H1 (cell line): ENCODE data around the gene TNFSF4. TPM values are rescaled to one million over a fixed set of nuclear protein-coding genes. Genes with fewer than 3 reads are reported as not detected.

ENCODE experiments used
- CTCF ChIA-PET: fragments of 300-600 bp; sonication (Branson Sonifier 250); formaldehyde crosslinking; loops from one replicate; lab custom pipeline; 2021; ENCODE audit not compliant: partially characterized antibody; lab: Charles Lee
- POLR2A ChIA-PET: fragments of 300-600 bp; sonication (Branson Sonifier 250); formaldehyde crosslinking; loops from one replicate; lab custom pipeline; 2021; ENCODE audit warnings: inconsistent platforms; ENCODE audit not compliant: partially characterized antibody; lab: Charles Lee
- DNase-seq, 2 experiments: peaks; one replicate each; pipeline versions ENCODE4 v3.0.0 to v3.0.0-alpha.2; 2010 to 2022; ENCODE audit warnings: low spot score in 2 of 2, low read depth in 1 of 2, mixed read lengths in 1 of 2
- FAIRE-seq: peaks from 2 replicates; lab custom pipeline; 2011; peaks lifted over from hg19 to GRCh38; lab: Jason Lieb, UNC
- H2AFZ ChIP-seq: 2 replicates; pipeline ENCODE4 v1.8.1; 2012; ENCODE audit warnings: low read length, inconsistent platforms
- H2AK5ac ChIP-seq: 2 replicates; pipeline ENCODE4 v1.6.1; 2013; ENCODE audit warnings: low read depth, low read length
- H2BK120ac ChIP-seq: replicated peaks from 2 replicates; pipeline ENCODE3; 2013; ENCODE audit warnings: low read depth, low read length, inconsistent platforms
- H2BK12ac ChIP-seq: 2 replicates; pipeline ENCODE4 v1.6.1; 2013; ENCODE audit warnings: low read depth, low read length
- H2BK15ac ChIP-seq: 2 replicates; pipeline ENCODE4 v1.6.1; 2013; ENCODE audit warnings: low read length
- H2BK20ac ChIP-seq: 2 replicates; pipeline ENCODE4 v1.6.1; 2013; ENCODE audit warnings: low read length
- H2BK5ac ChIP-seq: 2 replicates; pipeline ENCODE4 v1.6.1; 2013; ENCODE audit warnings: low read depth, low read length
- H3K14ac ChIP-seq: 2 replicates; pipeline ENCODE4 v1.6.1; 2013; ENCODE audit warnings: inconsistent platforms; ENCODE audit not compliant: insufficient read length
- H3K18ac ChIP-seq: 2 replicates; pipeline ENCODE4 v1.6.1; 2013; ENCODE audit warnings: low read length; ENCODE audit errors: extremely low read depth
- H3K23ac ChIP-seq: 2 replicates; pipeline ENCODE4 v1.6.1; 2013; ENCODE audit warnings: inconsistent platforms; ENCODE audit not compliant: insufficient read length
- H3K23me2 ChIP-seq: 2 replicates; pipeline ENCODE4 v1.6.1; 2013; ENCODE audit warnings: low read depth, low read length
- H3K27ac ChIP-seq: 2 replicates; pipeline ENCODE4 v1.6.1; 2011; ENCODE audit warnings: low read depth, low read length, inconsistent platforms
- H3K27me3 ChIP-seq, 4 experiments: replicated peaks in 1 of 4; 1 replicate in 1 of 4; 2 replicates in 3 of 4; pipeline versions ENCODE4 v1.6.1 to v1.8.1; 2011 to 2013; ENCODE audit warnings: low read length in 3 of 4, mild to moderate bottlenecking in 3 of 4, inconsistent platforms in 2 of 4, mixed read lengths in 2 of 4, moderate library complexity in 1 of 4; ENCODE audit not compliant: control insufficient read depth in 3 of 4, insufficient read depth in 3 of 4; ENCODE audit errors: extremely low read depth in 1 of 4
- H3K36me3 ChIP-seq, 4 experiments: 2 replicates each; pipeline versions ENCODE4 v1.6.1 to v1.8.1; 2011 to 2013; ENCODE audit warnings: mild to moderate bottlenecking in 4 of 4, low read length in 3 of 4, moderate library complexity in 2 of 4, control low read depth in 1 of 4, inconsistent platforms in 1 of 4; ENCODE audit not compliant: insufficient read depth in 4 of 4, control insufficient read depth in 2 of 4
- H3K4ac ChIP-seq: replicated peaks from 2 replicates; pipeline ENCODE3; 2013; ENCODE audit warnings: low read length, low read depth, mixed read lengths, inconsistent platforms; ENCODE audit not compliant: insufficient read length
- H3K4me1 ChIP-seq, 4 experiments: replicated peaks in 1 of 4; 1 replicate in 1 of 4; 2 replicates in 3 of 4; pipeline versions ENCODE4 v1.6.1 to v1.8.1; 2011 to 2013; ENCODE audit warnings: low read length in 3 of 4, inconsistent platforms in 2 of 4, mixed read lengths in 1 of 4; ENCODE audit not compliant: insufficient read depth in 4 of 4, control insufficient read depth in 3 of 4
- H3K4me2 ChIP-seq, 2 experiments: 2 replicates each; pipeline versions ENCODE4 v1.6.1 to v1.8.1; 2011 to 2013; ENCODE audit warnings: low read depth in 2 of 2, low read length in 2 of 2, control low read depth in 1 of 2, inconsistent platforms in 1 of 2, mild to moderate bottlenecking in 1 of 2; ENCODE audit not compliant: insufficient read depth in 1 of 2
- H3K4me3 ChIP-seq, 4 experiments: fragments of 200-600, 300-600 bp in 1 of 4; sonication (generic), shearing (Covaris generic), sonication (Bioruptor Twin) in 1 of 4; 2 replicates each; pipeline versions ENCODE4 v1.5.1 to v1.8.1; 2011 to 2016; ENCODE audit warnings: low read length in 4 of 4, low read depth in 3 of 4, control low read depth in 2 of 4, inconsistent platforms in 2 of 4, mild to moderate bottlenecking in 2 of 4, mixed read lengths in 1 of 4, moderate library complexity in 1 of 4; ENCODE audit not compliant: insufficient read depth in 2 of 4; ENCODE audit errors: extremely low read depth in 1 of 4
- H3K56ac ChIP-seq: replicated peaks from 2 replicates; pipeline ENCODE3; 2013; ENCODE audit warnings: low read depth, mild to moderate bottlenecking, mixed read lengths, low read length, inconsistent platforms; ENCODE audit not compliant: insufficient read length
- H3K79me1 ChIP-seq: 2 replicates; pipeline ENCODE4 v1.6.1; 2013; ENCODE audit warnings: low read depth, low read length, control low read depth
- H3K79me2 ChIP-seq, 2 experiments: 2 replicates each; pipeline versions ENCODE4 v1.6.1 to v1.8.1; 2012 to 2013; ENCODE audit warnings: low read length in 2 of 2, mild to moderate bottlenecking in 2 of 2, inconsistent platforms in 1 of 2; ENCODE audit not compliant: insufficient read depth in 2 of 2, control insufficient read depth in 1 of 2
- H3K9ac ChIP-seq, 4 experiments: replicated peaks in 1 of 4; 1 replicate in 1 of 4; 2 replicates in 3 of 4; pipeline versions ENCODE4 v1.6.1 to v1.8.1; 2011 to 2013; ENCODE audit warnings: low read depth in 3 of 4, low read length in 3 of 4, control low read depth in 2 of 4, mild to moderate bottlenecking in 2 of 4, moderate library complexity in 2 of 4, inconsistent platforms in 1 of 4; ENCODE audit errors: extremely low read depth in 1 of 4
- H3K9me3 ChIP-seq, 2 experiments: 2 replicates each; pipeline versions ENCODE4 v1.6.1 to v1.8.1; 2012 to 2013; ENCODE audit warnings: mild to moderate bottlenecking in 2 of 2, moderate library complexity in 2 of 2, control low read depth in 1 of 2, inconsistent platforms in 1 of 2, low read depth in 1 of 2, low read length in 1 of 2, mixed read lengths in 1 of 2; ENCODE audit not compliant: insufficient read depth in 2 of 2
- H4K20me1 ChIP-seq, 2 experiments: replicated peaks in 1 of 2; 2 replicates each; pipeline versions ENCODE3 to v1.8.1; 2011 to 2013; ENCODE audit warnings: inconsistent platforms in 2 of 2, low read length in 2 of 2, mild to moderate bottlenecking in 1 of 2; ENCODE audit not compliant: insufficient read depth in 2 of 2, control insufficient read depth in 1 of 2
- H4K5ac ChIP-seq: 2 replicates; pipeline ENCODE4 v1.6.1; 2013; ENCODE audit warnings: low read length, low read depth, mixed read lengths, inconsistent platforms; ENCODE audit not compliant: insufficient read length
- H4K8ac ChIP-seq: 2 replicates; pipeline ENCODE4 v1.8.0; 2013; ENCODE audit warnings: mild to moderate bottlenecking, moderate library complexity, low read length, inconsistent platforms; ENCODE audit not compliant: insufficient read depth; ENCODE audit errors: extremely low read depth
- H4K91ac ChIP-seq: replicated peaks from 2 replicates; pipeline ENCODE3; 2013; ENCODE audit warnings: low read length, mixed read lengths, inconsistent platforms; ENCODE audit not compliant: insufficient read length
- CEBPB ChIP-seq: IDR thresholded peaks from 2 replicates; pipeline ENCODE4 v1.6.1; 2012; ENCODE audit warnings: low read depth, low read length
- CTBP2 ChIP-seq: IDR thresholded peaks from 2 replicates; pipeline ENCODE4 v1.7.0; 2011; ENCODE audit warnings: borderline replicate concordance, mild to moderate bottlenecking, moderate library complexity, mixed read lengths, low read length; ENCODE audit not compliant: insufficient read depth, insufficient read length
- E2F6 ChIP-seq: IDR thresholded peaks from 2 replicates; pipeline ENCODE4 v1.6.1; 2012; ENCODE audit warnings: inconsistent platforms
- EP300 ChIP-seq, 2 experiments: IDR thresholded peaks; 1 replicate in 1 of 2; 2 replicates in 1 of 2; pipeline ENCODE4 v1.6.1; 2011 to 2012; ENCODE audit warnings: low read depth in 2 of 2, low read length in 2 of 2, mild to moderate bottlenecking in 2 of 2, borderline replicate concordance in 1 of 2, inconsistent platforms in 1 of 2, moderate library complexity in 1 of 2
- GTF2F1 ChIP-seq: IDR thresholded peaks from 2 replicates; pipeline ENCODE4 v1.6.1; 2012; ENCODE audit warnings: low read depth, low read length, improper control_type of control experiment, borderline replicate concordance
- KDM5A ChIP-seq: fragments of 200-600 bp; IDR thresholded peaks from 2 replicates; pipeline ENCODE4 v1.7.1; 2012; ENCODE audit warnings: mild to moderate bottlenecking, low read length, inconsistent platforms, mixed read lengths
- RFX5 ChIP-seq: IDR thresholded peaks from 2 replicates; pipeline ENCODE4 v1.6.1; 2011; ENCODE audit warnings: low read depth, low read length, improper control_type of control experiment, borderline replicate concordance
- SIN3A ChIP-seq, 2 experiments: IDR thresholded peaks in 1 of 2; conservative IDR thresholded peaks in 1 of 2; 2 replicates each; pipeline ENCODE4 v1.6.1; 2011 to 2012; ENCODE audit warnings: low read length in 2 of 2, improper control_type of control experiment in 1 of 2, low read depth in 1 of 2, mild to moderate bottlenecking in 1 of 2
- SUZ12 ChIP-seq: fragments of 200-600 bp; sonication (generic); IDR thresholded peaks from 2 replicates; pipeline ENCODE4 v1.6.1; 2012; ENCODE audit warnings: mild to moderate bottlenecking, inconsistent platforms, low read length, moderate library complexity, mixed read lengths
- TAF1 ChIP-seq: IDR thresholded peaks from 2 replicates; pipeline ENCODE4 v1.6.1; 2011; ENCODE audit warnings: mild to moderate bottlenecking, low read depth, low read length
- TAF7 ChIP-seq: optimal IDR thresholded peaks from 2 replicates; pipeline ENCODE3; 2011; ENCODE audit warnings: low read depth, mild to moderate bottlenecking, inconsistent platforms, low read length, moderate library complexity, borderline replicate concordance
- WGBS, 2 experiments: shearing (Covaris generic) in 1 of 2; methylation state at CpG; one replicate each; pipeline versions ENCODE4 v1.1.6 to v1.1.7; 2013 to 2015; ENCODE audit warnings: low lambda C conversion rate in 2 of 2, mixed read lengths in 2 of 2, inconsistent platforms in 1 of 2, low coverage in 1 of 2, missing lambda C conversion rate in 1 of 2; ENCODE audit not compliant: insufficient replicate concordance in 2 of 2, insufficient coverage in 1 of 2, insufficient read length in 1 of 2; ENCODE audit errors: extremely low coverage in 1 of 2, missing lambda C conversion rate in 1 of 2; 5-methylcytosine and 5-hydroxymethylcytosine counted together
- polyA plus RNA-seq, 7 experiments: library from polyadenylated mRNA; depleted of rRNA in 3 of 7; stranded (reverse) in 5 of 7; unstranded in 2 of 7; fragments of >200 nt in 5 of 7; fragments of 200-250 nt in 2 of 7; gene quantifications; 1 replicate in 5 of 7; 2 replicates in 1 of 7; 4 replicates in 1 of 7; pipeline versions ENCODE4 v1.2.1 to v1.2.3, GENCODE V29; 2011 to 2013; ENCODE audit warnings: missing spikeins in 2 of 7, mixed read lengths in 2 of 7
- total RNA-seq: library from RNA; stranded (reverse); fragmentation: NEBNext Ultra II Directional; extraction: Animal tissue kit (Norgen Biotek cat#: 25700); gene quantifications from 2 replicates; pipeline ENCODE4 v1.2.1, GENCODE V29; 2021

The TNFSF4 gene
- total and polyA plus RNA-seq, 2 of the 8 experiments (the other 6 are each of a cell fraction or from before 2014, with no cell fraction given), result 0.54 to 0.63 TPM

GRCh38 chr1:173241528-173242347 lies 34.6 kb upstream of the TNFSF4 start:
- no peaks in the 10 kb centered on the region for H3K79me2 ChIP-seq
- ChIA-PET POLR2A (no interaction called here), CTCF (interaction anchor here (1.1 to 1.3 kb wide), 2 partner anchors 14 to 19 kb away, joined by 3 read pairs; no protein-coding TSS in a partner anchor)
- H4K20me1 ChIP-seq, result no peaks in the 10 kb centered on the region
- H2AK5ac ChIP-seq, result no peak overlapping the region
- H3K23me2 ChIP-seq, result no peaks in the 10 kb centered on the region
- no peak overlapping the region for H3K4ac ChIP-seq
- no peak overlapping the region for H3K27ac ChIP-seq
- WGBS, 2 experiments, result 88% methylated on average over 6 of the region's 6 CpGs; no CpG with 5 or more reads in 1 of the 2 experiments
- no peak overlapping the region for H3K4me2 ChIP-seq
- H3K36me3 ChIP-seq, result no peaks in the 10 kb centered on the region
- H3K4me1 ChIP-seq, result no peaks in the 10 kb centered on the region
- no peak overlapping the region for H3K9ac ChIP-seq
- DNase-seq, result no peak
- H2BK12ac ChIP-seq, result no peak overlapping the region
- H4K91ac ChIP-seq, result no peak overlapping the region
- H3K23ac ChIP-seq, result no peak overlapping the region
- H3K79me1 ChIP-seq, result no peaks in the 10 kb centered on the region
- H2BK5ac ChIP-seq, result no peak overlapping the region
- H2AFZ ChIP-seq, result no peak overlapping the region
- no peak overlapping the region for H4K8ac ChIP-seq
- no peak overlapping the region for H2BK15ac ChIP-seq
- no peak overlapping the region for H3K14ac ChIP-seq
- no peak overlapping the region for H3K56ac ChIP-seq
- no peak overlapping the region for H2BK120ac ChIP-seq
- H3K4me3 ChIP-seq, result no peak overlapping the region
- H3K18ac ChIP-seq, result no peak overlapping the region
- H3K27me3 ChIP-seq, result no peaks in the 10 kb centered on the region
- no peak for FAIRE-seq
- no peak overlapping the region for H4K5ac ChIP-seq
- H2BK20ac ChIP-seq, result no peak overlapping the region
- no peaks in the 10 kb centered on the region for H3K9me3 ChIP-seq
- TF ChIP-seq CEBPB (no peak), EP300 (IDR thresholded peaks at IDR 0.05; ENCODE audit: borderline replicate concordance in 1 of 2, low read depth in 2 of 2, low read length in 2 of 2) (no peak), KDM5A (no peak), SIN3A (conservative IDR thresholded peaks at IDR 0.05 in 1 of 2, IDR thresholded peaks at IDR 0.05 in 1 of 2; ENCODE audit: low read depth in 1 of 2, low read length in 2 of 2) (no peak), TAF1 (no peak), TAF7 (no peak), RFX5 (no peak), CTBP2 (no peak), E2F6 (no peak), GTF2F1 (no peak), SUZ12 (no peak)
